Pancreas (tissue), 10 donors: ENCODE measurements around the gene ELAC1. TPM values are rescaled to one million over a fixed set of nuclear protein-coding genes. Genes with fewer than 3 reads are reported as not detected.

Experiments used
- ATAC-seq, 4 donors: fragments of 200-7000 bp; cut with Tn5 transposase; one replicate each; pipeline versions ENCODE4 v1.8.0 to v1.9.1; 2020; ENCODE audit warnings: mild to moderate bottlenecking in 4 of 4, moderate library complexity in 4 of 4
- DNase-seq, 6 donors: peaks; one replicate each; pipeline ENCODE4 v3.0.0-alpha.2; 2020
- FAIRE-seq: peaks from 2 replicates; lab custom pipeline; 2012; peaks lifted over from hg19 to GRCh38; lab: Jason Lieb, UNC
- H3K27ac ChIP-seq, 4 donors: fragments of 200-600 bp; sonication (generic); 1 replicate in 3 of 4; 2 replicates in 1 of 4; pipeline versions ENCODE4 v1.5.0 to v1.8.0; 2020
- H3K27me3 ChIP-seq, 4 donors: fragments of 200-600 bp; one replicate each; pipeline ENCODE4 v1.8.0; 2021
- H3K36me3 ChIP-seq, 3 donors: fragments of 200-600 bp; sonication (generic) in 1 of 3; one replicate each; pipeline versions ENCODE4 v1.5.0 to v1.8.0; 2020 to 2021
- H3K4me1 ChIP-seq, 3 donors: fragments of 200-600 bp; one replicate each; pipeline ENCODE4 v1.8.0; 2021
- H3K4me3 ChIP-seq, 4 donors: fragments of 200-600 bp; sonication (generic) in 2 of 4; one replicate each; pipeline versions ENCODE4 v1.5.0 to v1.8.0; 2020 to 2021
- H3K9me3 ChIP-seq, 4 donors: fragments of 200-600 bp; one replicate each; pipeline ENCODE4 v1.8.0; 2021
- CTCF ChIP-seq, 4 donors: fragments of 200-600 bp; sonication (generic) in 3 of 4; IDR thresholded peaks; one replicate each; pipeline versions ENCODE4 v1.5.0 to v1.8.0; 2021; ENCODE audit warnings: antibody characterized with exemption in 4 of 4
- WGBS, 2 donors: extraction: QIAGEN DNeasy Blood & Tissue Kit; methylation state at CpG; one replicate each; pipeline ENCODE4 v1.1.7; 2013; 5-methylcytosine and 5-hydroxymethylcytosine counted together
- intact Hi-C, 3 donors: fragments of 100-400 bp; cut with DNase I; formaldehyde crosslinking; loops; one replicate each; pipeline versions ENCODE4 v1.11.1 to v1.14.2; 2022
- polyA plus RNA-seq, 2 donors: library from polyadenylated mRNA; stranded (reverse); fragments of 200-250 nt; gene quantifications; one replicate each; pipeline ENCODE4 v1.2.3, GENCODE V29; 2013
- total RNA-seq, 6 donors: library from RNA; stranded (reverse); fragmentation: NEBNext Ultra II Directional in 4 of 6; extraction: Animal tissue kit (Norgen Biotek cat#: 25700) in 4 of 6; gene quantifications; one replicate each; pipeline versions ENCODE4 v1.2.1 to v1.2.4, GENCODE V29; 2021 to 2023
- donor health status: healthy with polysubstance abuse.
- donor health status: DM: no; HTN: no; CAD: no; lungs with moderate emphysema.
- donor health status: DM: no; HTN: no; CAD: no.
- donor health status: control.
- donor health status: control.
- donor health status: Bipolar disorder and iron deficiency.
- donor health status: DM: yes; HTN: yes; CAD: no.
- donor health status: DM: no; HTN: no; CAD: no.
- donor health status: DM: no; HTN: no; CAD: no.
- donor health status: DM: yes; HTN: yes; CAD: no.

The ELAC1 gene
- total and polyA plus RNA-seq, 8 donors: 4.9 to 9.7 (median 5.9) TPM

GRCh38 chr18:50950626-50951025 is 17.2 kb upstream of the ELAC1 start:
- DNase-seq: no peak
- no peaks in the 10 kb centered on the region for H3K36me3 ChIP-seq
- no peak overlapping the region for H3K27ac ChIP-seq
- no peaks in the 10 kb centered on the region for H3K9me3 ChIP-seq
- no peak overlapping the region for H3K4me3 ChIP-seq
- WGBS, 2 donors: 86 to 91% methylated on average over 4 of the region's 4 CpGs
- intact Hi-C loops: no loop called here
- no peak for ATAC-seq
- H3K27me3 ChIP-seq: no peaks in the 10 kb centered on the region
- FAIRE-seq: no peak
- H3K4me1 ChIP-seq: no peaks in the 10 kb centered on the region
- TF ChIP-seq CTCF (IDR thresholded peaks at IDR 0.05): no peak

GRCh38 chr18:50953822-50954221 is 14.0 kb upstream of the ELAC1 start:
- 66 to 67% methylated on average over 3 of the region's 3 CpGs for WGBS, 2 donors
- H3K4me3 ChIP-seq: no peak overlapping the region
- intact Hi-C loops: no loop called here
- H3K9me3 ChIP-seq: no peaks in the 10 kb centered on the region
- ATAC-seq: no peak
- FAIRE-seq: no peak
- no peak overlapping the region for H3K27ac ChIP-seq
- H3K4me1 ChIP-seq: no peaks in the 10 kb centered on the region
- no peaks in the 10 kb centered on the region for H3K27me3 ChIP-seq
- no peak for TF ChIP-seq CTCF (IDR thresholded peaks at IDR 0.05)
- no peaks in the 10 kb centered on the region for H3K36me3 ChIP-seq
- no peak for DNase-seq

GRCh38 chr18:50955253-50955652 is 12.6 kb upstream of the ELAC1 start:
- FAIRE-seq: no peak
- ATAC-seq: no peak
- no peaks in the 10 kb centered on the region for H3K4me1 ChIP-seq
- no peak for DNase-seq
- H3K27me3 ChIP-seq: no peaks in the 10 kb centered on the region
- no peaks in the 10 kb centered on the region for H3K9me3 ChIP-seq
- intact Hi-C loops: no loop called here
- H3K27ac ChIP-seq: no peak overlapping the region
- H3K36me3 ChIP-seq: no peaks in the 10 kb centered on the region
- TF ChIP-seq CTCF (IDR thresholded peaks at IDR 0.05): no peak
- 90 to 96% methylated on average over 4 of the region's 4 CpGs for whole genome bisulfite sequencing, 2 donors
- no peak overlapping the region for H3K4me3 ChIP-seq

GRCh38 chr18:50956116-50956515 is 11.7 kb upstream of the ELAC1 start:
- FAIRE-seq (no peak), ATAC-seq (no peak), DNase-seq (no peak)
- intact Hi-C loops: no loop called here
- no peak for TF ChIP-seq CTCF (IDR thresholded peaks at IDR 0.05)
- Histone ChIP-seq H3K9me3 (no peaks in the 10 kb centered on the region), H3K27ac (no peak overlapping the region), H3K36me3 (no peaks in the 10 kb centered on the region), H3K4me1 (no peaks in the 10 kb centered on the region), H3K4me3 (no peak overlapping the region), H3K27me3 (no peaks in the 10 kb centered on the region)
- 91 to 93% methylated on average over 3 of the region's 3 CpGs for WGBS, 2 donors

GRCh38 chr18:50961974-50962373 is 5.9 kb upstream of the ELAC1 start:
- Histone ChIP-seq H3K36me3 (no peaks in the 10 kb centered on the region), H3K4me1 (no peaks in the 10 kb centered on the region), H3K4me3 (no peak overlapping the region), H3K9me3 (peaks cover 0 to 3% (median 0%) of the 10 kb centered on the region in 4 donors), H3K27ac (no peak overlapping the region), H3K27me3 (no peaks in the 10 kb centered on the region)
- no peak for DNase-seq
- WGBS, 2 donors: 63 to 77% methylated on average over 1 of the region's 1 CpG
- no peak for FAIRE-seq
- no peak for TF ChIP-seq CTCF (IDR thresholded peaks at IDR 0.05)
- ATAC-seq: no peak
- intact Hi-C loops: no loop called here
